Measurements from ENCODE around the gene IER2.

The IER2 gene

DNA sequence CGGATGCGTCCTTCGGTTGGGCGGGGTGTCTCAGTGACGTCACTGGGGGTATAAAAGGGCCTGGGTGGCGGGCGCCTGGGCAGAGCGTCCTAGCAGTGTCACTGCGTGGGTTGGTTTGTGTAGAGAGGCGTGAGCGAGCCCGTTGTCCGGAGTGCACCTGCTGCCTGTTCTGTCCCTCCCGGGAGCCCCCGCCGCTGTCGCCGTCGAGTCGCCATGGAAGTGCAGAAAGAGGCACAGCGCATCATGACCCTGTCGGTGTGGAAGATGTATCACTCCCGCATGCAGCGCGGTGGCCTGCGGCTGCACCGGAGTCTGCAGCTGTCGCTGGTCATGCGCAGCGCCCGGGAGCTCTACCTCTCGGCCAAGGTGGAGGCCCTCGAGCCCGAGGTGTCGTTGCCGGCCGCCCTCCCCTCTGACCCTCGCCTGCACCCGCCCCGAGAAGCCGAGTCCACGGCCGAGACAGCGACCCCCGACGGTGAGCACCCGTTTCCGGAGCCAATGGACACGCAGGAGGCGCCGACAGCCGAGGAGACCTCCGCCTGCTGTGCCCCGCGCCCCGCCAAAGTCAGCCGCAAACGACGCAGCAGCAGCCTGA, 2.9 kb downstream of the IER2 start:
- H3K4me3 ChIP-seq (ENCODE audit: control insufficient read depth, low read depth, low read length), result peak overlapping the region; percentile 94
- peak; percentile 92 for DNase-seq (ENCODE audit: low read depth)
- TF ChIP-seq, protein P1, sequence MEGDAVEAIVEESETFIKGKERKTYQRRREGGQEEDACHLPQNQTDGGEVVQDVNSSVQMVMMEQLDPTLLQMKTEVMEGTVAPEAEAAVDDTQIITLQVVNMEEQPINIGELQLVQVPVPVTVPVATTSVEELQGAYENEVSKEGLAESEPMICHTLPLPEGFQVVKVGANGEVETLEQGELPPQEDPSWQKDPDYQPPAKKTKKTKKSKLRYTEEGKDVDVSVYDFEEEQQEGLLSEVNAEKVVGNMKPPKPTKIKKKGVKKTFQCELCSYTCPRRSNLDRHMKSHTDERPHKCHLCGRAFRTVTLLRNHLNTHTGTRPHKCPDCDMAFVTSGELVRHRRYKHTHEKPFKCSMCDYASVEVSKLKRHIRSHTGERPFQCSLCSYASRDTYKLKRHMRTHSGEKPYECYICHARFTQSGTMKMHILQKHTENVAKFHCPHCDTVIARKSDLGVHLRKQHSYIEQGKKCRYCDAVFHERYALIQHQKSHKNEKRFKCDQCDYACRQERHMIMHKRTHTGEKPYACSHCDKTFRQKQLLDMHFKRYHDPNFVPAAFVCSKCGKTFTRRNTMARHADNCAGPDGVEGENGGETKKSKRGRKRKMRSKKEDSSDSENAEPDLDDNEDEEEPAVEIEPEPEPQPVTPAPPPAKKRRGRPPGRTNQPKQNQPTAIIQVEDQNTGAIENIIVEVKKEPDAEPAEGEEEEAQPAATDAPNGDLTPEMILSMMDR (conservative IDR thresholded peaks at IDR 0.05; ENCODE audit: control insufficient read depth, insufficient read depth, low read depth, low read length), result no peak

DNA sequence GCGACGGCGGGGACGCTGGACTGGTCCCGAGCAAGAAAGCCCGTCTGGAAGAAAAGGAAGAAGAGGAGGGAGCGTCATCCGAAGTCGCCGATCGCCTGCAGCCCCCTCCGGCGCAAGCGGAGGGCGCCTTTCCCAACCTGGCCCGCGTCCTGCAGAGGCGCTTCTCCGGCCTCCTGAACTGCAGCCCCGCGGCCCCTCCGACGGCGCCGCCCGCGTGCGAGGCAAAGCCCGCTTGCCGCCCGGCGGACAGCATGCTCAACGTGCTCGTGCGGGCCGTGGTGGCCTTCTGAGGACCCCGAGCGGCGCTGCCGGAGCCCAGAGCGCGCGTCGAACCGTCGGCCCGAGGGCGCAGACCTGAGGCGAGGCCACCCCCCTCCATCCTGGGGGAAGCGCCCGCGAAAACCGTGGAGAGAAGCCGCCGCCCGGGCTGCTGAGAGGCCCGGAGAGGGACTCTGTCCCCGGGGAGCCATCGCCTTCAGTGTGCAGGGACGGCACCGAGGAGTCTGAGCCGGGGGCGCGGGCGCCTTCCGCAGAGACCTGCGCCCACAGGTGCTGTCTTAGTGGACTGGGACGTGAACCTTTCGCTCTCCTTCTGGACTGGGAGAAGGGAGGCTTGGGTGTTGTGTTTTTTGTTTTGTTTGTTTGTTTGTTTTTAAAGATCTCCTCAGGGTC, 3.5 kb downstream of the IER2 start:
- TF ChIP-seq, protein P1 (conservative IDR thresholded peaks at IDR 0.05; ENCODE audit: control insufficient read depth, insufficient read depth, low read depth, low read length), result no peak
- peak overlapping the region; percentile 94 for H3K4me3 ChIP-seq (ENCODE audit: control insufficient read depth, low read depth, low read length)
- no peak for DNase-seq (ENCODE audit: low read depth)

DNA sequence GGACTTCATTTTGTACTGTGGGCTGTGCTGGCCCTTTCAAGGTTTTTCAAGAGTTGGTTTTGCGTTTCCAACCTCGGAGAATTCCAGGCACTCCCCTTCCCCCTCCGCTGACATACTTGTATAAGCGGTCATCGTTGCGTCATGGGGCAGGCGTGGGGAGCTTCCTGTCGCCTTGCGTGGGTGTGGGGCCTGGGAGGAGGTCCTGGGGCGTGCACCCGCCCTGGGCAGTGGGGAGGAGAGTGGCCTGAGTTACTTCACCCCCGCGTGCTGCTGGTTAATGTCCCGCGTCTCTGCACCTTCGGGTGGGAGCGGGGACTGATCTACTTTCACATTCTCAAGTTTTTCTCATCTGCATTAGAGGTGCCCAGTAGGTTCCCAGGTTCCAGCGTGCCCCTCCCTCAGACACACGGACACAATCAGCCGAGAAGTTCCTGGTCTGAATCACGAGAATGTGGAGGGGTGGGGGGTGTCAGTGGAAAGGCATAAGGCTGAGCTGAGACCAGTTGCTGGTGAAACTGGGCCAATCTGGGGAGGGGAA, 4.1 kb downstream of the IER2 start:
- TF ChIP-seq, protein P1 (conservative IDR thresholded peaks at IDR 0.05; ENCODE audit: control insufficient read depth, insufficient read depth, low read depth, low read length), result no peak
- peak overlapping the region; percentile 94 for H3K4me3 ChIP-seq (ENCODE audit: control insufficient read depth, low read depth, low read length)
- DNase-seq (ENCODE audit: low read depth), result peak; percentile 95

DNA sequence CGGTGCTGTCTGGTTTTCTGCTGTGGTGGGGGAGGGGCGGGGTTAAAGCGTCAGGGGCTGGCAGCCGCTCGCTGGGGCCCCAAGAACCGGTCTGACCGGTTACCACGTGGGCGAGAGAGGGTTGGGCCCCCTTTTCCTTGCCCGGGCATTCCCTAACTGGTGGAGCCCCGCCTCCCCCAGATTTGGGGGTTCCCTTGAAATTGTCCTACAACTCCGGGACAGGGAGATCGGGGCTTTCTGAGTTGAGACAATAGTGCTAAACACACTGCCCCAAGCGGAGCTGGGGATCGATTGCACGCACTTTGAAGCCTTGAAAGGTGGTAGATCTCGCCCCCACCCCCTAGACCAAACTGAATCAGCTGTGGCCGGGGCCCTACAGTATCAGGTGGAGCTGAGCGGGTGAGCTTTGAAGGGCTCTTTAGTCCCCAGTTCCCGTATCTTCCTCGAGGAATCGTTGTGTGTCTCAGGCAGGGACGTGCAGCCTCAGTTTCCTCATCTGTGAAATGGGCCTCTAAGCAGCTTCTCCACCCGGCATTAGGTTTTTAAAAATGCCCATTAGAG, 4.8 kb downstream of the IER2 start:
- peak; percentile 58 for DNase-seq (ENCODE audit: low read depth)
- peak overlapping the region; percentile 94 for H3K4me3 ChIP-seq (ENCODE audit: control insufficient read depth, low read depth, low read length)
- TF ChIP-seq, protein P1 (conservative IDR thresholded peaks at IDR 0.05; ENCODE audit: control insufficient read depth, insufficient read depth, low read depth, low read length), result peak; percentile 16

DNA sequence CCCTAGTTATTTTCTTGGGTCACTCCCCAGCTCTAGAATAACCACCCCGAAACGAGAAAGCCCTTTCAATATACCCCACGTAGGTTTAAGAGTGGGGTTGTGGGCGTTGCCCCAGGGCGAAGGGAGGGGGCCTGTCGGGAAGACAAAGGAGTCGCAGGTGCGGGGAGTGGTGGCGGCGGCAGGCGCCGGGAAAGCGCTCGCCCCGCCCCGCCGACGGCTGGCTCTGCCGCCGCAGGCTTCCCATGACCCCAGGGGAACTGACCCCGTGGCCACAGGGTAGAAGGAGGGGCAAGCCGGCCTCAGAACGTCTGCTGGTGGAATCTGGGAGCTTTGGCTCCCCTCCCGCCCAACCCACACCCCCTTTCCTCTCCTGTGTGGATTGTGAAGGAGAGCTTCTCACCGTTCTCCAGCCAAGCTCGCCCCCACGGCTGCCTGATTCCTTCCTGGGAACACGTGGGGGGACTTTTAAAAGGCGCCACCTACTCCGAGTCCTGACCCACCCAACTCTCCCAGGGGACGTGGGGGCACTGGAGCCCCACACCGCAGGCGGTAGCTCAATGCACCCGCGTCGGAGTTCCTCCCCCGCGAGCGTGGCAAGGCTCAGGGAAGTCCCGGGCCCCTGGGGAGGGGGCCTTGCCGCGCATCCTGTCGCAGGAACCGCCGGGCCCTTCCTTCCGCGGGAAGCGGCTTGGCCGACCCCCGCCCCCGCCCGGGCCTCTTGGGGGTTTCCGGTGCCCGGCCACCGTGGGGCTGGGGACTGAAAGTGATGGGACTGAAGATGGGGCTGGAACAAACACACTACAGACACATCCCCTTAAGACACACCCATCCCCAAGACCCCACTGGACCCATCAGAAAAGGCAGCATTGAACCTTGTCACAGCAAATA, 5.5 kb downstream of the IER2 start:
- peak overlapping the region; percentile 94 for H3K4me3 ChIP-seq (ENCODE audit: control insufficient read depth, low read depth, low read length)
- DNase-seq (ENCODE audit: low read depth), result peak; percentile 80

DNA sequence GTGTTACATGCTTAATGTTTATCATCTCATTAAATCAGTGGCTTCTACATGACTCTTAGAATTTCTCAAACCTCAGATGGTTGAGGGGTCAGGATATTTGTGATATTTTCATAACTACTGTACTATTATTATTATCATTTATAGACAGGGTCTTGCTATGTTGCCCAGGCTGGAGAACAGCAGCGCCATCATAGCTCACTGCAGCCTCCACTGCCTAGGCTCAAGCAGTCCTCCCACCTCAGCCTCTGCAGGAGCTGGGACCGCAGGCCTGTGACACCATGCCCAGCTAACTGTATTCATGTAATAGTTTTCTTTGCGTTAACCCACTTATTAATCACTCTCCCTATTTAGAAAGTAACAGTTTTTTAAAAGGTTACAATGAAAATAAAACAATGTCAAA, 9.5 kb downstream of the IER2 start:
- DNase-seq (ENCODE audit: low read depth), result no peak
- TF ChIP-seq, protein P1 (conservative IDR thresholded peaks at IDR 0.05; ENCODE audit: control insufficient read depth, insufficient read depth, low read depth, low read length), result no peak
- no peak overlapping the region for H3K4me3 ChIP-seq (ENCODE audit: control insufficient read depth, low read depth, low read length)

More for the DNA sequence above, 5.5 kb downstream of the IER2 start:
- TF ChIP-seq, protein P1 (conservative IDR thresholded peaks at IDR 0.05; ENCODE audit: control insufficient read depth, insufficient read depth, low read depth, low read length), result no peak

All from fibroblast of mammary gland (primary cell).